ENCODE results near the gene ARRB2. TPM values are rescaled to one million over a fixed set of nuclear protein-coding genes. Genes with fewer than 3 reads are reported as not detected.

ARRB2 gene
- total RNA-seq, 1 donor from 2014 or later = 33.3 TPM

DNA sequence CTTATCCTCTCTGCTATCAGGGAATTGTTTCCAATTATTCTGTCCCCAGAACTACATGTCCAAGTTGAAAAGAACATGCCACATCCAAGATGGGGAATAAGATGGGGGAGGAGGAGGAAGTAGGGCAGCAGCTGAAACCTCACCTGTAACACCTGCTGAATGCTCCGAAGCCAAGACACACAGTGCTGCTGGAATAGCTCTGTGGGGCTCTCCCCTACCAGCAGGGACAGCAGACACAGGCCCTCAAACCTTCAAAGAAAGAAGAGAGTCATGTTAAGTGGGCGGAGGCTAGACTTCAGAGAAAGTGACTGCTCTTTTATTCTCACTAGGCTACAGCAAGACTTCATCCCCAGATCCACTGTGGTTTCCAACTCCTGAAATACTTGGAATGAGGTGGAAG lies 19.7 kb upstream of the ARRB2 start:
- Mint-ChIP-seq H3K27me3 (ENCODE audit: insufficient read depth, low read depth) (peaks cover 7% of the 10 kb centered on the region), H3K4me3 (no peak overlapping the region), H3K9me3 (peaks cover 3% of the 10 kb centered on the region), H3K4me1 (peaks cover 5% of the 10 kb centered on the region), H3K36me3 (peaks cover 49% of the 10 kb centered on the region), H3K27ac (no peak overlapping the region)
- no peaks in the 10 kb centered on the region for H3K9me3 ChIP-seq (ENCODE audit: low read depth)
- peaks cover 3% of the 10 kb centered on the region for H3K36me3 ChIP-seq
- no peaks in the 10 kb centered on the region for H3F3A ChIP-seq (ENCODE audit: low read depth)
- H3K79me2 ChIP-seq (ENCODE audit: low read depth) = peaks cover 93% of the 10 kb centered on the region
- H4K20me1 ChIP-seq (ENCODE audit: low read depth) = peaks cover 36% of the 10 kb centered on the region
- H3K4me2 ChIP-seq = no peak overlapping the region
- H2AFZ ChIP-seq (replicated peaks) = no peak overlapping the region
- no peaks in the 10 kb centered on the region for H3K27me3 ChIP-seq
- no peak overlapping the region for H3K9ac ChIP-seq
- TF ChIP-seq CTCF (IDR thresholded peaks at IDR 0.05) = no peak
- TF ChIP-seq EZH2phosphoT487 (IDR thresholded peaks at IDR 0.05) = no peak
- TF ChIP-seq EZH2 (IDR thresholded peaks at IDR 0.05) = no peak
- no peak overlapping the region for H3K4me3 ChIP-seq
- H3K4me1 ChIP-seq = no peaks in the 10 kb centered on the region
- no peak for DNase-seq (ENCODE audit: low spot score)
- H3K27ac ChIP-seq = no peak overlapping the region

DNA sequence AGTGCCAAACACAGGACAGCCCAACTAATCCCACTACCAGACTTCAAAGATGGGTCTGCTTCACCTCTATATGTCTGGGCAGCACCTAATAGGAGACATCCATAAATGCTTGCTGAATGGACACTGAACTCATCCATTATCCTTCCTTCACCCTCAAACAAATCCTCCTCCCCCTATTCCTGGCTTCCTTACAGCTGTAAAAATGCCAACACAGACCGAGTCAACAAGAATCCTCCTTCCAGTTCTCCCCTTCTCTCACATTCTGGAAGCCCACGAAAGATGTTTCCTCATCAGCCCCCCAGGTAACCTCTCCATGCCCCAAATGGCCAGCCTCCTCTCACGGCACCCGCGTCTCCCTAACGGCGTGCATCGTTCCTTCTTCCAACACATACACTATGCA lies 18.7 kb upstream of the ARRB2 start:
- Histone ChIP-seq H2AFZ (replicated peaks) (no peak overlapping the region), H3F3A (ENCODE audit: low read depth) (no peaks in the 10 kb centered on the region), H3K79me2 (ENCODE audit: low read depth) (peaks cover 95% of the 10 kb centered on the region), H3K4me2 (no peak overlapping the region), H3K4me3 (no peak overlapping the region), H3K27me3 (no peaks in the 10 kb centered on the region), H3K9me3 (ENCODE audit: low read depth) (no peaks in the 10 kb centered on the region), H3K27ac (no peak overlapping the region), H3K9ac (peak overlapping the region; percentile 32), H3K36me3 (peaks cover 3% of the 10 kb centered on the region), H3K4me1 (no peaks in the 10 kb centered on the region), H4K20me1 (ENCODE audit: low read depth) (peaks cover 45% of the 10 kb centered on the region)
- Mint-ChIP-seq H3K4me1 (peaks cover 5% of the 10 kb centered on the region), H3K27ac (no peak overlapping the region), H3K27me3 (ENCODE audit: insufficient read depth, low read depth) (peaks cover 5% of the 10 kb centered on the region), H3K36me3 (peaks cover 52% of the 10 kb centered on the region), H3K9me3 (peaks cover 3% of the 10 kb centered on the region), H3K4me3 (no peak overlapping the region)
- TF ChIP-seq CTCF (IDR thresholded peaks at IDR 0.05) = no peak
- TF ChIP-seq EZH2 (IDR thresholded peaks at IDR 0.05) = no peak
- no peak for TF ChIP-seq EZH2phosphoT487 (IDR thresholded peaks at IDR 0.05)
- no peak for DNase-seq (ENCODE audit: low spot score)

DNA sequence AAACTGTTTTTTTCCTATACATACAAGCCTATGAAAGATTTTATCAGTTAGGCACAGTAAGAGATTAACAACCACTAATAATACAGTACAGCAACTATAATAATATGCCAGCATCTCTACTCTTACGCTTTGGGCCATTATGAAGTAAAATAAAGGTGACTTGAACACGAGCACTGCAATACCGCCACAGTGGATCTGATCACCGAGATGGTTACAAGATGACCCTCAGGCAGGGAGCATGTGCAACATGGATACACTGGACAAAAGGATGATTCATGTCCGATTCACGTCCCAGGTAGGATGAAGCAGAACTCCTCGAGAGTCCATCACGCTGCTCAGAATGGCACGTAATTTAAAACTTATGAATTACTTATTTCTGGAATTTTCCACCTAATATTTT lies 17.0 kb upstream of the ARRB2 start:
- no peaks in the 10 kb centered on the region for H3K9me3 Mint-ChIP-seq
- Histone ChIP-seq H3K27ac (no peak overlapping the region), H2AFZ (replicated peaks) (no peak overlapping the region), H3K79me2 (ENCODE audit: low read depth) (peaks cover 96% of the 10 kb centered on the region), H3K27me3 (no peaks in the 10 kb centered on the region), H3K36me3 (no peaks in the 10 kb centered on the region), H3K4me1 (no peaks in the 10 kb centered on the region), H3K9me3 (ENCODE audit: low read depth) (no peaks in the 10 kb centered on the region), H3K4me3 (no peak overlapping the region), H4K20me1 (ENCODE audit: low read depth) (peaks cover 63% of the 10 kb centered on the region), H3F3A (ENCODE audit: low read depth) (peaks cover 3% of the 10 kb centered on the region), H3K4me2 (no peak overlapping the region), H3K9ac (no peak overlapping the region)
- no peak overlapping the region for H3K27ac Mint-ChIP-seq
- H3K4me1 Mint-ChIP-seq = peaks cover 5% of the 10 kb centered on the region
- no peak for DNase-seq (ENCODE audit: low spot score)
- H3K4me3 Mint-ChIP-seq = peak overlapping the region; percentile 23
- H3K27me3 Mint-ChIP-seq (ENCODE audit: insufficient read depth, low read depth) = peaks cover 5% of the 10 kb centered on the region
- peaks cover 43% of the 10 kb centered on the region for H3K36me3 Mint-ChIP-seq
- TF ChIP-seq EZH2phosphoT487 (IDR thresholded peaks at IDR 0.05) = no peak
- no peak for TF ChIP-seq EZH2 (IDR thresholded peaks at IDR 0.05)
- TF ChIP-seq CTCF (IDR thresholded peaks at IDR 0.05) = no peak

Measured in neural progenitor cell (in vitro differentiated cells).